Measurements from ENCODE around the gene PTAFR. TPM values are rescaled to one million over a fixed set of nuclear protein-coding genes. Genes with fewer than 3 reads are reported as not detected.

Gene PTAFR
- total RNA-seq, 2 experiments from 2014 or later = 0.20 to 0.56 TPM

- no peak for DNase-seq
- no peak overlapping the region for H3K27ac Mint-ChIP-seq
- H3K9me3 Mint-ChIP-seq = no peaks in the 10 kb centered on the region
- H3K36me3 Mint-ChIP-seq (ENCODE audit: low read depth) = no peaks in the 10 kb centered on the region
- CTCF ChIA-PET = interaction anchor here (0.6 to 1.4 kb wide), 2 partner anchors 14 to 513 kb away, joined by 4 to 7 read pairs; no protein-coding TSS in a partner anchor
- H3K27me3 Mint-ChIP-seq = peaks cover 33% of the 10 kb centered on the region
- no peak overlapping the region for H3K4me3 Mint-ChIP-seq
- POLR2A ChIA-PET = no interaction called here
- peaks cover 9% of the 10 kb centered on the region for H3K4me1 Mint-ChIP-seq
These were observed 57.7 kb downstream of the PTAFR start for GRCh38 chr1:28118640-28119307.

- POLR2A ChIA-PET = no interaction called here
- DNase-seq = peak; percentile 37
- H3K4me3 Mint-ChIP-seq = no peak overlapping the region
These were observed 61.2 kb downstream of the PTAFR start for GRCh38 chr1:28115267-28115666.

GRCh38 chr1:28114844-28115243 is 61.6 kb downstream of the PTAFR start:
- Mint-ChIP-seq H3K4me3 (no peak overlapping the region), H3K36me3 (ENCODE audit: low read depth) (no peaks in the 10 kb centered on the region), H3K27me3 (peaks cover 32% of the 10 kb centered on the region), H3K4me1 (peaks cover 16% of the 10 kb centered on the region), H3K27ac (no peak overlapping the region), H3K9me3 (no peaks in the 10 kb centered on the region)
- ChIA-PET POLR2A (interaction anchor here (0.6 kb wide), 1 partner anchor 1068 kb away, joined by 7 read pairs; no protein-coding TSS in a partner anchor), CTCF (interaction anchor here (0.6 to 1.0 kb wide), 6 partner anchors 20 to 1423 kb away, joined by 3 to 5 read pairs (median 3); no protein-coding TSS in a partner anchor)
- no peak for DNase-seq

More at GRCh38 chr1:28115267-28115666, 61.2 kb downstream of the PTAFR start:
- no peaks in the 10 kb centered on the region for H3K9me3 Mint-ChIP-seq
- no peaks in the 10 kb centered on the region for H3K36me3 Mint-ChIP-seq (ENCODE audit: low read depth)
- peaks cover 16% of the 10 kb centered on the region for H3K4me1 Mint-ChIP-seq
- H3K27ac Mint-ChIP-seq = no peak overlapping the region
- peaks cover 32% of the 10 kb centered on the region for H3K27me3 Mint-ChIP-seq
- CTCF ChIA-PET = interaction anchor here (0.6 to 1.2 kb wide), 4 partner anchors 17 to 1423 kb away, joined by 3 read pairs; no protein-coding TSS in a partner anchor

GRCh38 chr1:28113242-28113572 is 63.3 kb downstream of the PTAFR start:
- no peak for DNase-seq
- POLR2A ChIA-PET = interaction anchor here (0.6 kb wide), 1 partner anchor 41 kb away, joined by 3 read pairs; no protein-coding TSS in a partner anchor
- Mint-ChIP-seq H3K27me3 (peaks cover 23% of the 10 kb centered on the region), H3K4me1 (peaks cover 14% of the 10 kb centered on the region), H3K9me3 (no peaks in the 10 kb centered on the region), H3K4me3 (no peak overlapping the region), H3K36me3 (ENCODE audit: low read depth) (no peaks in the 10 kb centered on the region), H3K27ac (no peak overlapping the region)
- CTCF ChIA-PET = interaction anchor here (0.7 to 2.1 kb wide), 3 partner anchors 17 to 92 kb away, joined by 4 to 7 read pairs (median 4); no protein-coding TSS in a partner anchor

GRCh38 chr1:28112388-28113241 is 63.9 kb downstream of the PTAFR start:
- no peak overlapping the region for H3K4me3 Mint-ChIP-seq
- no peaks in the 10 kb centered on the region for H3K9me3 Mint-ChIP-seq
- H3K36me3 Mint-ChIP-seq (ENCODE audit: low read depth) = no peaks in the 10 kb centered on the region
- POLR2A ChIA-PET = interaction anchor here (0.6 kb wide), 1 partner anchor 42 kb away, joined by 3 read pairs; no protein-coding TSS in a partner anchor
- no peak overlapping the region for H3K27ac Mint-ChIP-seq
- CTCF ChIA-PET = interaction anchor here (0.7 to 2.1 kb wide), 4 partner anchors 16 to 205 kb away, joined by 3 to 7 read pairs (median 4); no protein-coding TSS in a partner anchor
- DNase-seq = no peak
- H3K4me1 Mint-ChIP-seq = peaks cover 14% of the 10 kb centered on the region
- H3K27me3 Mint-ChIP-seq = peaks cover 20% of the 10 kb centered on the region

- Mint-ChIP-seq H3K36me3 (ENCODE audit: low read depth) (no peaks in the 10 kb centered on the region), H3K4me1 (peaks cover 14% of the 10 kb centered on the region), H3K27me3 (peaks cover 17% of the 10 kb centered on the region), H3K9me3 (no peaks in the 10 kb centered on the region), H3K27ac (no peak overlapping the region), H3K4me3 (no peak overlapping the region)
- no peak for DNase-seq
- ChIA-PET POLR2A (no interaction called here), CTCF (interaction anchor here (0.6 to 2.1 kb wide), 4 partner anchors 20 to 107 kb away, joined by 3 to 7 read pairs (median 3); no protein-coding TSS in a partner anchor)
These were observed 65.3 kb downstream of the PTAFR start for GRCh38 chr1:28111157-28111556.

GRCh38 chr1:28110555-28110954 is 65.9 kb downstream of the PTAFR start:
- DNase-seq = no peak
- H3K27ac Mint-ChIP-seq = no peak overlapping the region
- CTCF ChIA-PET = interaction anchor here (0.5 to 1.3 kb wide), 3 partner anchors 22 to 91 kb away, joined by 3 read pairs; no protein-coding TSS in a partner anchor
- POLR2A ChIA-PET = no interaction called here
- no peak overlapping the region for H3K4me3 Mint-ChIP-seq
- H3K4me1 Mint-ChIP-seq = peaks cover 14% of the 10 kb centered on the region
- no peaks in the 10 kb centered on the region for H3K36me3 Mint-ChIP-seq (ENCODE audit: low read depth)
- H3K9me3 Mint-ChIP-seq = no peaks in the 10 kb centered on the region
- H3K27me3 Mint-ChIP-seq = peaks cover 17% of the 10 kb centered on the region

GRCh38 chr1:28109639-28110038 is 66.9 kb downstream of the PTAFR start:
- ChIA-PET CTCF (interaction anchor here (0.9 to 1.0 kb wide), 2 partner anchors 18 to 1865 kb away, joined by 3 to 5 read pairs; no protein-coding TSS in a partner anchor), POLR2A (no interaction called here)
- Mint-ChIP-seq H3K4me3 (no peak overlapping the region), H3K36me3 (ENCODE audit: low read depth) (no peaks in the 10 kb centered on the region), H3K9me3 (no peaks in the 10 kb centered on the region), H3K4me1 (peaks cover 7% of the 10 kb centered on the region), H3K27ac (no peak overlapping the region), H3K27me3 (peaks cover 11% of the 10 kb centered on the region)
- no peak for DNase-seq

GRCh38 chr1:28108001-28108400 is 68.5 kb downstream of the PTAFR start:
- Mint-ChIP-seq H3K27me3 (peaks cover 12% of the 10 kb centered on the region), H3K27ac (no peak overlapping the region), H3K4me1 (peaks cover 7% of the 10 kb centered on the region), H3K36me3 (ENCODE audit: low read depth) (no peaks in the 10 kb centered on the region), H3K9me3 (no peaks in the 10 kb centered on the region), H3K4me3 (no peak overlapping the region)
- no peak for DNase-seq
- ChIA-PET CTCF (interaction anchor here (1.2 kb wide), 1 partner anchor 16 kb away, joined by 3 read pairs; no protein-coding TSS in a partner anchor), POLR2A (no interaction called here)

- POLR2A ChIA-PET = no interaction called here
- no peaks in the 10 kb centered on the region for H3K9me3 Mint-ChIP-seq
- H3K27ac Mint-ChIP-seq = no peak overlapping the region
These were observed 71.5 kb downstream of the PTAFR start for GRCh38 chr1:28104866-28105467.

GRCh38 chr1:28102189-28102588 is 74.3 kb downstream of the PTAFR start:
- POLR2A ChIA-PET = no interaction called here
- no peaks in the 10 kb centered on the region for H3K9me3 Mint-ChIP-seq

More at GRCh38 chr1:28104866-28105467, 71.5 kb downstream of the PTAFR start:
- H3K27me3 Mint-ChIP-seq = peaks cover 7% of the 10 kb centered on the region
- no peak overlapping the region for H3K4me3 Mint-ChIP-seq
- H3K36me3 Mint-ChIP-seq (ENCODE audit: low read depth) = no peaks in the 10 kb centered on the region
- H3K4me1 Mint-ChIP-seq = no peaks in the 10 kb centered on the region
- no peak for DNase-seq
- CTCF ChIA-PET = interaction anchor here (1.5 kb wide), 1 partner anchor 14 kb away, joined by 4 read pairs; no protein-coding TSS in a partner anchor

GRCh38 chr1:28099050-28099769 is 77.3 kb downstream of the PTAFR start:
- H3K9me3 Mint-ChIP-seq = peaks cover 4% of the 10 kb centered on the region
- ChIA-PET CTCF (interaction anchor here (0.7 to 1.0 kb wide), 2 partner anchors 17 to 108 kb away, joined by 3 read pairs; no protein-coding TSS in a partner anchor), POLR2A (no interaction called here)
- no peaks in the 10 kb centered on the region for H3K36me3 Mint-ChIP-seq (ENCODE audit: low read depth)
- no peak for DNase-seq
- H3K4me3 Mint-ChIP-seq = no peak overlapping the region
- peaks cover 8% of the 10 kb centered on the region for H3K4me1 Mint-ChIP-seq
- H3K27ac Mint-ChIP-seq = no peak overlapping the region
- H3K27me3 Mint-ChIP-seq = peaks cover 32% of the 10 kb centered on the region

More at GRCh38 chr1:28102189-28102588, 74.3 kb downstream of the PTAFR start:
- Mint-ChIP-seq H3K4me1 (no peaks in the 10 kb centered on the region), H3K27ac (no peak overlapping the region), H3K27me3 (peaks cover 10% of the 10 kb centered on the region), H3K36me3 (ENCODE audit: low read depth) (no peaks in the 10 kb centered on the region), H3K4me3 (no peak overlapping the region)
- CTCF ChIA-PET = interaction anchor here (0.9 kb wide), 1 partner anchor 97 kb away, joined by 3 read pairs; no protein-coding TSS in a partner anchor
- no peak for DNase-seq
